GM10266 (cell line): ENCODE results near the gene AUTS2.

Experiments
- DNase-seq: peaks from one replicate; pipeline ENCODE4 v3.0.0; 2012; ENCODE audit errors: extremely low spot score
- CTCF ChIP-seq: IDR thresholded peaks from 2 replicates; pipeline ENCODE4 v1.5.1; 2012; ENCODE audit warnings: mild to moderate bottlenecking, low read depth; ENCODE audit not compliant: control insufficient read depth, insufficient read depth; ENCODE audit errors: missing control alignments

AUTS2 gene

DNA sequence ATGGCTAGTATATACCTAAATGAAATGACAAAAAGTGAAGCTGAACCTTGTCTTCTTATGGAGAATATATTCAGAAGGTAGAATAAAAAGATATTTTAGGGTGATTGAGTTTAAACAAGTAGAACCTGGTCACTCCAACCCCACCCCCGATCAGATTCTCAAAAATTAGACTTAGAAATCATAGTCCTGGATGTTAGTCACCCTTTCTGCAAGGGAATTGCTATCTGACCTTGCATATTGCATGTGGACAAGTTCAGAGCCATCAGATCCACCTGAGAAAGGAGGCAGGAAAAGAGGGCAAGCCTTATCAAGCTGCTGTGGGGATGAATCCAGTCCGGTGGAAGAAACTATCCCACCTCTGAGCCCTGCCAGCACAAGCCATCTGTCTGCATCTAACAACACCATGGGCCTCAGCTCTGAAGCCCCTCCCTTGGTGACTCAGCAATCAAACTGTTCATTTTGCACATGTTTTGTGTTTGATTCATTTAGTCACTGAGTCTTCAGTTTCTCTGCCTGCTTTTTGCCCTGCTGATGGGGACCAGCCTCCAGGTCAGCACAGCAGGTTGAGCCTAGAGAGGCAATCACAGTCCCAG is 727.3 kb downstream of the AUTS2 start:
- no peak for TF ChIP-seq CTCF
- no peak for DNase-seq

DNA sequence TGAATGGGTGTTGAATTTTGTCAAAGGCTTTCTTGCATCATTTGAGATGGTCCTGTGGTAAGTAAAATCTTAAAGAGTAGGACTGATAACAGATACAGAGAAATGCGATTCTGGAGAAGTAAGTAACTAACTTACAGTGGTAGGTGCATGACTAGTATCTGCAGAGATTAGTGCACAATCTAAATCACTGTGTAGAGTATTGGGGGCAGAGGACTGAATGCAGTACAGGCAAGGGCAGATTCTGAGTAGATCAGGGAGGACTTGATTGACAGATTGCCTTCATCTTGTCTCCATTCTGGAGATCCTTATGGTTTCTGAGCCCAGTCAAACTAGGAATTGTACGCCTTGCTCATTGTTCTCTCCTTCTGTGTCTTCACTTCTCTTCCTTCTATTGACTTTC is 736.0 kb downstream of the AUTS2 start:
- DNase-seq: no peak
- TF ChIP-seq CTCF: no peak

DNA sequence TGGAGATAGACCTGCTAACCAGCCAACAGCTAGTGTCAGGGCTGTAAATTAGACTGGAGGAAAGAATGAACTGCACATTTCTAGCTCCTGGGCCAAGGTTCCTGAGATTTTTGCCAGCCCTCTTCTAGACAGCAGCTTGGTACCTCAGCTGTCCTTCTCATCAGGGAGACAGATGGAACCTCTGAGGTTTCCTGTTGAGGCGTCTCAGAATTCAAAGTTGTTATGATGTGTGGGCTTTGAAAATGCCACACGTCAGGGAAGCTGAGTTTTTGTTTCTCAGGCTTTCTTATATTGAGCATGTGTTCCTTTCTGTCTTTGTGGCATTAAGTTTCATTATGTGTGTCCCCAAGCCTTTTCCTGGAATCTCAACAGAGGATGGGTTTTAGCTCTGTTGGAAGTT is 736.6 kb downstream of the AUTS2 start:
- no peak for TF ChIP-seq CTCF
- no peak for DNase-seq

DNA sequence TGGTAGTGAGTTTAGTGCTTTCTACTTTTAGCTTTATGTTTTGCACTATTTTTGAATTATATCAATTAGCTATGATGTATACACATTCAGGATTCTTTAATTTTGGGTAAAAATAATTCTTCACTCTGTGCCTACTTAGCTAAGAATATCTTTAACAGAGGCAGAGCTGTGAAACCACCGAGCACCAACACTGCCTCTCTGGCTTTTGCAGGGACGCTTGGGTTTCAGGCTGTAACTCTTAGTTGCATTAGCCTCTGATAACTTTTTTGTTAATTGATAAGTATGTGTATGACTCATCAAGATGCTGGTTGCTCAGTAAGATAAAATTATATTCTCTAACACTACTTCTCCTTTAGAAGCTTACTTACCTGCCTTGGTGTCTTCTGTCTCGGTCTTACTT is 738.3 kb downstream of the AUTS2 start:
- TF ChIP-seq CTCF: no peak
- no peak for DNase-seq

GRCh38 chr7:70338015-70338414 is 739.7 kb downstream of the AUTS2 start:
- no peak for TF ChIP-seq CTCF
- no peak for DNase-seq

GRCh38 chr7:70340236-70340635 is 742.0 kb downstream of the AUTS2 start:
- no peak for TF ChIP-seq CTCF
- DNase-seq: no peak

DNA sequence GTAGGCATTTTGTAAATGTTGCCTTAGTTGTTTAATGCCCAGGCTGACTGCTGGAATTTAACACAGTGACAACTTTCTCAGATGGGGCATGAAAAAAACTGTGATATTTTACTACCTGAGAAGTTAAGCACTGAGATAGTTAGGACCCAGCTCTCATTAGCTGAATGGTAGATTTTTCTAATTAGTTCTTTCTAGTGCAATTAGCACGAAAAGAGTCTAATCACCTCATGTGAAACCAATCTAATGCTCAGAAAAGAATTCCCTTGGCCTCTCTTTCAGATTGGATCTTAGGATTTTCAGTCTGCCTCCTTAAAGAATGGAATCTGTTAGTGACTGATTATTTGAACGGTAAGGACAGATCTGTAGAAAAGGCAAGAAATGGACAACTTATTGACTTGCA is 743.2 kb downstream of the AUTS2 start:
- no peak for TF ChIP-seq CTCF
- DNase-seq: no peak

- no peak for DNase-seq
- no peak for TF ChIP-seq CTCF
These were observed 745.2 kb downstream of the AUTS2 start for GRCh38 chr7:70343519-70343918.
